Measurements from ENCODE around the gene PACC1.
"Not testable (repeated sequence)": the region's sequence is repeated elsewhere in the genome, so short reads cannot be mapped to it uniquely, and the experiment has no call there.

PACC1 gene

DNA sequence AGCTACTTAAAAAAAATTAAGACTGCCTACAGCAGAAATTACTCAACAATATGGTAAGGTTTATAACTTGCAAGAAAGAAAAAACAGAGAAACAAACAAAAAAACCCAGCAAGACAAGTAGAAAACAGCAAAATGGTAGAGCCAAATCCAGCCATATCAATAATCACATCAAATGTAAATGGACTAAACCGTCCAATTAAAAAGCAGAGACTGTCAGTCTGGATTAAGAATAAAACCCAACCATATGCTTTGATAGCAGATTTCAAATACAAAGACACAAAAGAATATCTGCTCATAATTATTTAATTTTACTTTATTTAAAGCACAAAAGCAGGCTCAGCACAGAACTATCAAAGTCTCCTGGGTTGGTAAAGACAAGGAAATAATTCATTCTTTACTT lies 17.5 kb downstream of the PACC1 start:
- no peak for DNase-seq

DNA sequence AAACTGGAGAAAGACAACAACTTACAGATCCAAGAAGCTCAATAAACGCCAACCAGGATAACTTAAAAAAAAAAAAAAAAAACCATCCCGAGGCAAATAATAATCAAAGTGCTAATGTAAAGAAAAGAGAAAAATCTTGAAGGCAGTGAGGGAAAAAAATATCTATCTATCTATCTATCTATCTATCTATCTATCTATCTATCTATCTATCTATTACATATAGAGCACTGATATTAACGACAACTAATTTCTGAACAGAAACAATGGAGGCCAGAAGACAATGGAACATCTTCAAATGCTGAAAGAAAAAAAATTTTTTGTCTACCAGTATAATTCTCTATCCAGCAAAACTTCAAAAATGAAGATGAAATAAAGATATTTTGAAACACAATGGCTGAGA lies 18.0 kb downstream of the PACC1 start:
- DNase-seq, result no peak

DNA sequence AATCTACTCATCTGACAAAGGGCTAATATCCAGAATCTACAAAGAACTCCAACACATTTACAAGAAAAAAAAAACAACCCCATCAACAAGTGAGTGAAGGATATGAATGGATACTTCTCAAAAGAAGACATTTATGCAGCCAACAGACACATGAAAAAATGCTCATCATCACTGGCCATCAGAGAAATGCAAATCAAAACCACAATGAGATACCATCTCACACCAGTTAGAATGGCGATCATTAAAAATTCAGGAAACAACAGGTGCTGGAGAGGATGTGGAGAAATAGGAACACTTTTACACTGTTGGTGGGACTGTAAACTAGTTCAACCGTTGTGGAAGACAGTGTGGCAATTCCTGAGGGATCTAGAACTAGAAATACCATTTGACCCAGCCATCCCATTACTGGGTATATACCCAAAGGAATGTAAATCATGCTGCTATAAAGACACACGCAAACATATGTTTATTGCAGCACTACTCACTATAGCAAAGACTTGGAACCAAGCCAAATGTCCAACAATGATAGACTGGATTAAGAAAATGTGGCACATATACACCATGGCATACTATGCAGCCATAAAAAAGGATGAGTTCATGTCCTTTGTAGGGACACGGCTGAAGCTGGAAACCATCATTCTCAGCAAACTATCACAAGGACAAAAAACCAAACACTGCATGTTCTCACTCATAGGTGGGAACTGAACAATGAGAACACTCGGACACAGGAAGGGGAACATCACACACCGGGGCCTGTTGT lies 18.8 kb downstream of the PACC1 start:
- DNase-seq, result not testable (repeated sequence)

- no peak for DNase-seq
These were observed 25.5 kb downstream of the PACC1 start for GRCh38 chr1:212388985-212389716.

DNA sequence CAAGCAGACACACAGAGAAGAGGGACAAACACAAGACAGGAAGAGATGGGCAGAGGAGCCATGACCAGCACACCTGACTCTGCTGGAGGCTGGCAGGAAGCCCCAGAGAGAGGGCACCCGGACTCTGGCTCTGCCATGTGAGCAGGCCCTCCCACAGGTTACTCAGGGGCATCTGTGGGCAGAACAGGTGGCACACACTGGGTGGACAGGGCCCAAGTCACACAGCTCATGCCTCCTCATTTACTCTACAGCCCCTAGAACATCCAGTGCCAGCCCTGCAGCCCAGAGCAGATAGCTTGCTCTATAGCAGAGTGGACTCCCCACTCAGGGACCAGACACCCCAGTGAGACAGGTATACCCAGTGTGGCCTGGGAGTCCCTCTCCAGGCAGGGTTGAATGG lies 28.7 kb downstream of the PACC1 start:
- no peak for DNase-seq

DNA sequence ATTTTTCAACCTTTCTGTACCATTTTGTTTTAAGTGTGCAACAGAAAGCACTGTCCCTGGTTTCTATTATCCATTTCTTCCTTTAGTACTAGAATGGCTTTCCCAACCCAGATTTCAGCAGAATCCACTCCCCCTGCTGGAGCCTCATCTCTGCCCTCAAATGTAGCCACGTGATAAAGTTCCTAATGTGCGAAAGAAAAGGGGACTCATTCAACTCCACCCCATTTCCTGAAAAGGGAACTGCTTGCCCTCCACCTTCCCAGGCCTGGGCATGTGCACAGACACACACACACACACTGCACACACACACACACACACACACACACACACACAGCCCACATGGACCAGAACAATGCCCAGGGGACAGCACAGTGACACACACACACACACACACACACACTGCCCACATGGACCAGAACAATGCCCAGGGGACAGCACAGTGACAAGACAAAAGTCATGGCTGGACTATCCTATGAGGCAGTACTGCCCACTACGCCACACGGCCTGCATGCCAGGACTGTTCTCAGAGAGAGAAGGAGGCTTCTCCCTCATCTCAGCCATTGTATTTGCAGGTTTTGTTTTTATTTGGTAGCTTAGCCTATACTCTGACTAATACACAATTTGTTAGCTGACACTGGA lies 33.2 kb downstream of the PACC1 start:
- DNase-seq, result no peak

GRCh38 chr1:212379366-212379765 lies 35.3 kb downstream of the PACC1 start:
- DNase-seq, result no peak

- DNase-seq, result no peak
These were observed 37.0 kb downstream of the PACC1 start for GRCh38 chr1:212377644-212378043.

- DNase-seq, result no peak
These were observed 38.7 kb downstream of the PACC1 start for GRCh38 chr1:212375986-212376385.

GRCh38 chr1:212368073-212368484 lies 46.6 kb downstream of the PACC1 start:
- DNase-seq, result no peak

DNA sequence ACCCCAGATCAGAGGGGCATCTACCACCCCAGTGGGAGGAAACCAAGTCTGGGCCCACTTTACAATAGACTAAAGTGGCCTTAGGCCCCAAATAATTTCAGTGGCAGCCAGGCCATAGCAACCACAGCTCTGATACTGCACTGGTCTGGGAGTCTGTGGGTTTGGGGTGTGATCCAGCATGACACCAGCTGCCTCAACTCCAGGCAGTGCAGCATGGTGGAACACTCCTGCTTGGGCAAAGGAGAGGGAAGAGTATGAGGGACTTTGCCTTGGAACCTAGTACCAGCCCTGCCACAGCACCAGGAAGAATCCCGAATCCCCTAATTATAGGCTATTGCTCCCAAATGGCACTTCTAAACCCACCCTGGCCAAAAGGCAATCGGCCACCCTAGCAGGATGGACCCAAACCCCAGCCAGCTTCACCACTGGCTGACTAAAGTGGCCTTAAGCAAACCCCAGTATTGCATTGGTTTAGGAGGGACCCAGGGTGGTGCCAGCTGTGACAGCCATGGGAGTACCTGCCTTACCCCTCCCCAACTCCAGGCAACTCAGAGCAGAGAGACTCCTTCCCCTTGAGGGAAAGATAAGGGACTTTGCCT lies 47.1 kb downstream of the PACC1 start:
- DNase-seq, result no peak

- DNase-seq, result no peak
These were observed 47.8 kb downstream of the PACC1 start for GRCh38 chr1:212366901-212367300.

DNA sequence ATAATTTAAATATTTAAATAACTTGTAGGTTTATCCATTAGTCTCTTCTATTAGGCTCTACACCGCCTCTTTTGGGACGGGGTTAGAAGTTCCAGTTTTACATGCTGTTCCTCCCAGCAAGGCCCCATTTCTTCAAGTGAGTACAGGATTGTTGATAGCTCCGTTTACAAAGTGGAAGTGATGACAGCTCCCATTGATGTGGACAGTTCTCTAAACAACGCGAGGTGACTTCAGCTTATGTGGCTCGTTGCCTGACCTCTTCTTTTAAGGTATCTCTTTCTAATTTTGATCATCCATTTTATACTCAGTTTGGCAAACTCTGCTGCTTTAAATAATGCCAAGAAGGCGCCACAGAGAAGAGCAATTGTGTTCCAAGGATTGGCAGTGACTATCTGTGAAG lies 49.7 kb downstream of the PACC1 start:
- no peak for DNase-seq

GRCh38 chr1:212359794-212360479 lies 54.7 kb downstream of the PACC1 start:
- no peak for DNase-seq

DNA sequence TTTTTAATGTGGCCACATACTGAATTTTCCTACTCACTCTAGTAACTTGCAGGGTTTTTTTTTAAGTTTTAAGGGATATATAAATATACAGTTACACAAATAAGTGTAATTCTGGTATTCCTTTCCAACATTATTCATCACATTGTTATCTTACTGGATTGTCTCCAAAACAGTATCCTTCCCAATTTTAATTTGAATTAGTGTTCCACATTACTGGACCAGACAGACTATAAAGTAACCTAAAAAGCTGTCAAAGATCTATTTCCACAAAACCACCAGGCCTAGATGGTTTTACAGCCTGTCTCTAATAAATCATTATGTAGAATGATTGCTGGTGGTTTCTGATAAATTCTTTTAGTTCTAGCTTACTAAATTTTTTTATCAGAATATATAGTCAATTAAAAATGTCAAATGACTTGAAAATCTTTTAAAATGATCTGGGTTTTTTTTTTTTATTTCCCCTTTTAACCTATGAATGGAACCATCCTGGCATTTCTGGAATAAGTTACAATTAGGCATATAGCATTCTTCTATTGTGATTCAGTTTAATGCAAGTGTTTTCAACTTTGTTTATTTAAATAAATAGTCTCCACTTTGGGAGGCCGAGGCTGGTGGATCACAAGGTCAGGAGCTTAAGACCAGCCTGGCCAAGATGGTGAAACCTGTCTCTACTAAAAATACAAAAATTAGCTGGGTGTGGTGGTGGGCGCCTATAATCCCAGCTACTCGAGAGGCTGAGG lies 59.3 kb downstream of the PACC1 start:
- no peak for DNase-seq

DNA sequence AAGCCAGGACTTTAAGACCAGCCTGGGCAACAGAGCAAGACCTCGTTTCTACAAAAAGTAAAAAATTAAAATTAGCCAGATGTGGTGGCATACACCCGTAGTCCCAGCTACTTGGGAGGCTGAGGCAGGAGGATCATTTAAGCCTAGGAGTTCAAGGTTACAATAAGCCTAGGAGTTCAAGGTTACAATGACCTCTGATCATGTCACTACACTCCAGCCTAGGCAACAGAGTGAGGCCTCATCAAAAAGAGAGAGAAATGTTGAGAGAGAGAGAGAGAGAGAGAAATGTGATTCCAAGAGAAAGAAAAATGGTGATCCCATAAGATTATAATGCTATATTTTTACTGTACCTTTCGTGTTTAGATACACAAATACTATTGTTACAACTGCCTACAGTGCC lies 60.2 kb downstream of the PACC1 start:
- DNase-seq, result no peak

DNA sequence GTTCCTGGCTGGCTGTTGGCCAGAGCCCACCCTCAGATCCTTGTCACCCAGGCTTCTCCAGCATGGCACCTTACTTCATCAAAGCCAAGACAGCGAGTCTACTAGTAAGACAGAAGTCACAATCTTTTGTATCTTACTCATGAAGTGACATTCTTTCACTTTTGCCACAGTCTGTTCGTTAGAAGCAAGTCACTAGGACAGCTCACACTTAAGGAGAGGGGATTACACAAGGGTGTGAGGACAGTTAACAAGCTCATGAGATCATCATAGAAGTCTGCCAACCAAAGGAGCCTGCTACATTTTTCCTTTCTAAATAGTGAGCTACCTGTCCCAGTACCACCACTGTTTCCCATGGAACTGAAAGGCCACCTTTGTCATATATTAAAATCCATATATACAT lies 61.5 kb downstream of the PACC1 start:
- no peak for DNase-seq

- DNase-seq, result no peak
These were observed 62.9 kb downstream of the PACC1 start for GRCh38 chr1:212351588-212352362.

- no peak for DNase-seq
These were observed 68.1 kb downstream of the PACC1 start for GRCh38 chr1:212346601-212347000.

DNA sequence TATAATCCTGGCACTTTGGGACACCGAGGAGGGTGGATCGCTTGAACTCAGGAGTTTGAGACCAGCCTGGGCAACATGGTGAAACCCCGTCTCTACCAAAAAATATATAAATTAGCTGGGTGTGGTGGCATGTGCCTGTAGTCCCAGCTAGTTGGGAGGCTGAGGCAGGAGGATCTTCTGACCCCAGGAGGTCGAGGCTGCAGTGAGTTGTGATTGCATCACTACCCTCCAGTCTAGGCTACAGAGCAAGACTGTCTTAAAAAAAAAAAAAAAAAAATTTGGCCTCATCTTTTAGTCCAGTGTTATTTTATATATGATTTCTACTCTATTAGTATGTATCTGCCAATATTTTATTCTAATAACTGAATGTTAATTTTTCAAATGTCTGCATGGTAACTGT lies 69.8 kb downstream of the PACC1 start:
- DNase-seq, result no peak

DNA sequence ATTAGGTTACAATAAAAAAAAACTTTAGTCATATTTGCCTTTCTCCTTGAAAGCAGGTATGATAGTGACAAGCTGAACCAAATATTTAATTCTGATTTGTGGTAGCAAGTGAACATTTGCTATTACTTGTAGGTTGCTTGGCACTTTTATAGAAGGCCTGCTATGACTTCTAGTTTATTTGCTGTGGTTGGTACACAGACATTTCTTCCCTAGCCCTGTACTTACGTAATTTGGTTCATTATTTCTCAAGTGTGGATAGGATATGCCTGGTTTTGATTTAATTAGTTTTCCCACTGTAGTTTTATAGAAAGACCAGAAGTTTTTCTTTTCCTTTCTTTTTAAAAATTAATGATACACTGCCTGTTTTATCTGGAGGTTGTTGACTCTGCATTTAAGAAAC lies 73.6 kb downstream of the PACC1 start:
- DNase-seq, result no peak

Measured in right kidney (tissue), 1 donor.